Heart left ventricle (tissue), 13 donors: ENCODE results near the gene BORCS8.

Source experiments
- POLR2A ChIP-seq, 2 donors: fragments of 450-650 bp; IDR thresholded peaks; one replicate each; pipeline ENCODE4 v1.6.1; 2017; ENCODE audit warnings: antibody characterized with exemption in 2 of 2, mild to moderate bottlenecking in 2 of 2, moderate library complexity in 2 of 2
- TF ChIP-seq, protein P1 (sequence below), 12 donors: fragments of 200-600 bp; sonication (generic) in 4 of 12; IDR thresholded peaks; one replicate each; pipeline versions ENCODE4 v1.5.0 to v1.8.0; 2018 to 2022; ENCODE audit warnings: antibody characterized with exemption in 12 of 12, mild to moderate bottlenecking in 5 of 12
- donor health status: ischemic (EF 13 %, LVEDD 7.1; RV severe dilation, severe dysfunction).
- donor health status: DM: no; HTN: yes; CAD: no.
- donor health status: DM: no; HTN: no; CAD: no.
- donor health status: ischemic (EF 25% LVEDD 6.9; RV normal size, moderate dysfunction).
- donor health status: ischemic (EF 25% LVEDD 5.7; RV mildly dilated, moderate dysfunction).
- donor health status: ischemic (EF 35%, LVEDD 5.7; RV mildly dilated, moderate dysfunction).
- donor health status: nonischemic (EF 11% LVEDD 7.7; RV severe dilation, severe dysfunction).
- donor health status: DM: yes; HTN: yes; CAD: no.
- donor health status: PGD.
- donor health status: ischemic (EF 29% LVEDD 5.4; RV normal size, mild dysfunction).
- donor health status: nonischemic (EF 23%, LVEDD 6.1; RV moderate dilation, normal function).

DNA sequence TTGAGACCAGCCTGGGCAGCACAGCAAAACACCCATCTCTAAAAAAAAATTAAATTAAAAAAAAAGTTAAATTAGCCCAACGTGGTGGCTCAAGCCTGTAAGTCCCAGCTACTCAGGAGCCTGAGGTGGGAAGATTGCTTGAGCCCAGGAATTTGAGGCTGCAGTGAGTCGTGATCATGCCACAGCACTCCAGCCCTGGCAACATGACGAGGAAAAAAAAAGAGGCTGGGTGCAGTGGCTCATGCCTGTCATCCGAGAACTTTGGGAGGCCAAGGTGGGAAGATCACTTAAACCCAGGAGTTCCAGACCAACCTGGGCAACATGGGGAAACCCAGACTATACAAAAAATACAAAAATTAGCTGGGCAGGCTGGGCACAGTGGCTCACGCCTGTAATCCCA, 51.5 kb downstream of the BORCS8 start:
- TF ChIP-seq, protein P1, sequence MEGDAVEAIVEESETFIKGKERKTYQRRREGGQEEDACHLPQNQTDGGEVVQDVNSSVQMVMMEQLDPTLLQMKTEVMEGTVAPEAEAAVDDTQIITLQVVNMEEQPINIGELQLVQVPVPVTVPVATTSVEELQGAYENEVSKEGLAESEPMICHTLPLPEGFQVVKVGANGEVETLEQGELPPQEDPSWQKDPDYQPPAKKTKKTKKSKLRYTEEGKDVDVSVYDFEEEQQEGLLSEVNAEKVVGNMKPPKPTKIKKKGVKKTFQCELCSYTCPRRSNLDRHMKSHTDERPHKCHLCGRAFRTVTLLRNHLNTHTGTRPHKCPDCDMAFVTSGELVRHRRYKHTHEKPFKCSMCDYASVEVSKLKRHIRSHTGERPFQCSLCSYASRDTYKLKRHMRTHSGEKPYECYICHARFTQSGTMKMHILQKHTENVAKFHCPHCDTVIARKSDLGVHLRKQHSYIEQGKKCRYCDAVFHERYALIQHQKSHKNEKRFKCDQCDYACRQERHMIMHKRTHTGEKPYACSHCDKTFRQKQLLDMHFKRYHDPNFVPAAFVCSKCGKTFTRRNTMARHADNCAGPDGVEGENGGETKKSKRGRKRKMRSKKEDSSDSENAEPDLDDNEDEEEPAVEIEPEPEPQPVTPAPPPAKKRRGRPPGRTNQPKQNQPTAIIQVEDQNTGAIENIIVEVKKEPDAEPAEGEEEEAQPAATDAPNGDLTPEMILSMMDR (IDR thresholded peaks at IDR 0.05), result no peak
- TF ChIP-seq POLR2A (IDR thresholded peaks at IDR 0.05), result no peak
